RKO (cell line): ENCODE measurements around the gene CPB1.
"Not testable (repeated sequence)": the region's sequence is repeated elsewhere in the genome, so short reads cannot be mapped to it uniquely, and the experiment has no call there.

Source experiments
- DNase-seq: peaks from one replicate; pipeline ENCODE4 v3.0.0-alpha.2; 2016; ENCODE audit warnings: low spot score

CPB1 gene

DNA sequence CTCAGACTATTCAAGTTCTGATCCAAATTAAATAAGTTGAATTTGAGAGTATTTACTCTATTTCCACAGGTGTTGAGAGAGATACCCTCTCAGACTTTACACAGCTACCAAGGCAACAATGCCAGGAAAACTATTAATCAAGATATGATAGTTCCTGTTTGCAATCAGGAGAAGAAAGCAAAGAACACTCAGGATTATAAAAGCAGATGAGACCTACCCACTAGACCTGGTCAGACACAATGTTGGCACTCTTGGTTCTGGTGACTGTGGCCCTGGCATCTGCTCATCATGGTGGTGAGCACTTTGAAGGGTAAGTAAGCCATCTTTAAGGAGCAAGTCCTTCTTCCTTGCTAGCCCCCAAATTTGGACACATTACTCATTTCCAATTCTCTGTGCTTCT lies at the start of gene CPB1:
Gene CPB1, plus strand, starts transcription at position 227 of the 400 bp plus-strand sequence. Its CDS starts 13 bp downstream, at position 240.
- no peak for DNase-seq

DNA sequence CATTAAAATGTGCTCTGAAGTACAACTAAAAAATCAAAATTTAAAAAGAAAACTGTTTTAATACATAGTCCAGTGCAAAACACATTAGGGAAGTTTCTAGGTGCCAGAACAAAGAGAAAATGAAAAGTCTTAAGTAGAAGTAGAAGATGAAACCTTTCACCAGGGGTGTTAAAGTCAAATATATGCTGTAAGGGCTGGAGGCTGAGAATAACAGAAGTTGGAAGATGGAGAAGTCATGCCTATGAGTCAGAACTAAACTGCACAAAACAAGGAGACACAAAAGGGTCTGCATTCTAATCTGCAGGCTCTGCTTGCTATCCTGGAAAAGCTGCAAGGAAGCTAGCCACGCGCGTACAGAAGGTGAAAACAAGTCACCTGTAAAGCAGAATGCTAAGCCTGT lies 48.7 kb upstream of the CPB1 start:
- DNase-seq, result no peak

DNA sequence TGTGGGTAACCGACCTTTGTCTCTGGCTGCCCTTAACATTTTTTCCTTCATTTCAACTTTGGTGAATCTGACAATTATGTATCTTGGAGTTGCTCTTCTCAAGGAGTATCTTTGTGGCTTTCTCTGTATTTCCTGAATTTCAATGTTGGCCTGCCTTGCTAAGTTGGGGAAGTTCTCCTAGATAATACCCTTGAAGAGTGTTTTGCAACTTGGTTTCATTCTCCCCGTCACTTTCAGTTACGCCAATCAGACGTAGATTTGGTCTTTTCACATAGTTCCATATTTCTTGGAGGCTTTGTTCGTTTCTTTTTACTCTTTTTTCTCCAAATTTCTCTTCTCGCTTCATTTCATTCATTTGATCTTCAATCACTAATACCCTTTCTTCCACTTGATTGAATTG lies 42.6 kb upstream of the CPB1 start:
- DNase-seq, result not testable (repeated sequence)

DNA sequence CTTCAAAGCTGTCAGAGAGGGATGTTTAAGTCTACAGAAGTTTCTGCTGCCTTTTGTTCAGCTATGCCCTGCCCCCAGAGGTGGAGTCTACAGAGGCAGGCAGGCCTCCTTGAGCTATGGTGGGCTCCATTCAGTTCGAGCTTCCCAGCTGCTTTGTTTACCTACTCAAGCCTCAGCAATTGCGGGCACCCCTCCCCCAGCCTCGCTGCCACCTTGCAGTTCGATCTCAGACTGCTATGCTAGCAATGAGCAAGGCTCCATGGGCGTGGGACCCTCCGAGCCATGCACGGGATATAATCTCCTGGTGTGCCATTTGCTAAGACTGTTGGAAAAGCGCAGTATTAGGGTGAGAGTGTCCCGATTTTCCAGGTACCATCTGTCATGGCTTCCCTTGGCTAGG lies 41.5 kb upstream of the CPB1 start:
- not testable (repeated sequence) for DNase-seq

DNA sequence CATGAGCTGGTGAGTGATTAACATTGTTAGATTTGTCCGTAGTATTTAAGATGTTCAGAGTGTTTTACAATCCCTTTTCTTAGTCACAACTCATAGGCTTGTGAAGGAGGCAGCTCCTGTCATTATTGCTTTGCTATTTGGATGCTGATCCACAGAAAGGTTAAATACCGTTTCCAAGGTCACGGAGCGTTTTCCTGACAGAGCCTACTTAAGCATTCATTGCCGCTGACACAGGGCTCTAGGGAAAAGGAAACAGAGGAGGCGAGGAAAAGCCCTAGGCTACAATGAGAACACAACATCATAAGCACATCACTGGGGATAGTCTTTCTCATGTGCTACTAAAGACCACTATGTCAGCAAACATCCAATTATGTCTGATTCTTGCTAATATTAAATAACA lies 38.5 kb upstream of the CPB1 start:
- no peak for DNase-seq

DNA sequence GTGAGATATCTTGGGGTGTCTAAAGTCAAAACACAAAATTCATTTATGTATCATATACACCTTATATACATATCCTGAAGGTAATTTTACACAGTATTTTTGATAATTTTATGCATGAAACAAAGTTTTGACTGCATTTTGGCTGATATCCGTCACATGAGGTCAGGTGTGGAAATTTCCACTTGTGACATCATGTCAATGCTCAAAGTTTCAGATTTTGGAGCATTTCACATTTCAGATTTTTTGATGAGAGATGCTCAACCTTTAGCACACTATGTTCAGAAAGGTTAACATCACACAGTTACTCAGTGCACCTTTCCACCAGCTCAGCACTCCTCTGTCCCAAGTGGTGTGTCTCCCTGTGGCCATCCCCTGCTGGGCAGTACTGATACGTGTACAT lies 37.7 kb upstream of the CPB1 start:
- no peak for DNase-seq

DNA sequence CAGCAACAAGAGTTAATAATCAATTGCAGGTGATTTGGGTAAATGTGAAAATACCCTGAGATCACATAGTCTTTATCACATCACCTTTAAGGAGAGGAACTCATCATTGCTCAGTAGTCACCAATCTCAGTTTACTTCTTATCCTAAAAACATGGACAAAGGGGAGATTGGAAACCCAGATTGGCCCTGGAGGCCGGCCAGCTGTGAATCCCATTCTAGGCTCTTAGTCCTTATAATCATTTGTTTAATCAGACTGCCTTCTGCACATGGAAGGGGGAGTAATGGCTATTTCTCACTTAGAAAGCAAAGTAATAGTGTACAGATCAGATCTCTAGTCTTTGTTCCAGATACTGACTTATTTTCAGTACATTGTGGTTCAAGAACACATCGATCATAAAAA lies 37.2 kb upstream of the CPB1 start:
- no peak for DNase-seq

DNA sequence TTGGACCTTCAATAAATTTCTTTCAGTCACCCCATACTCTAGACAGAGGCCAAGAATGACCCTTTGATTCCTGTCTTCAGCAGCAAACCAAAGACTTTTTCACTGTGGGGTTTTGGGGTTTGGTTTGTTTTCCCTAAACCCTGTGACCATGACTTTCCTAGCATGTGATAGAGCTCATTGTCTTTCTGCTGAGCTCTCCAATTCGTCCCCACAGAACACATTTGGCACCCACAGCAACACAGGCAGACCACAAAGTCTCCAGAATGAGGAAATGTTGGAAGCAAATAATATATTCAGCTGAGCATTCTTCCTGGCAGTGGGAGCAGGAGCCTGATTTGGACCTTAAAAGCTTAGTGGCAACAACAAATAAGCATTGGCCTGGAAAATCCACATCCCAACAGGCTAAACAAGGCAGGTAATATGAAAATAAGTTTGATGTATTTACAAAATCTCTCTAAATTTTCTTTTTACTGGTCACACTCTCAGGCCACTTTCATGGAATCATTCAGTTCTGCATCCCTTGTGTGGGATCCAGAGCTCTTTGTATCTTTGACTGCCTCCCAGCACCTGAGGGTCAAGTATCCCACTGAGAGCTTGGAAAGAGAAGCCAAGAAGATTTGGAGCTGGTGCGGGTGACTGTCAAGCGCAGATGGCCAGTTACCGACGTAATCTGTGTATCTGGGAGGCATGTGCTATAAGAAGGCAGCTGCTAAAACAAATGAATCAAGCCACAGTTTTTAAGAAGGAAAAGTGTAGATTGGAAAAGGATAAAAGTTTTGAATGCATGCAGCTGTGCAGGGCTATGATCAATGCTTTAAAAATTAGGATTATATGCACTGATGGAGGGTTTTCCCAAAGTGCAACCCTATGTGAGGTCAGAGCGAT lies 36.5 kb upstream of the CPB1 start:
- DNase-seq, result no peak

DNA sequence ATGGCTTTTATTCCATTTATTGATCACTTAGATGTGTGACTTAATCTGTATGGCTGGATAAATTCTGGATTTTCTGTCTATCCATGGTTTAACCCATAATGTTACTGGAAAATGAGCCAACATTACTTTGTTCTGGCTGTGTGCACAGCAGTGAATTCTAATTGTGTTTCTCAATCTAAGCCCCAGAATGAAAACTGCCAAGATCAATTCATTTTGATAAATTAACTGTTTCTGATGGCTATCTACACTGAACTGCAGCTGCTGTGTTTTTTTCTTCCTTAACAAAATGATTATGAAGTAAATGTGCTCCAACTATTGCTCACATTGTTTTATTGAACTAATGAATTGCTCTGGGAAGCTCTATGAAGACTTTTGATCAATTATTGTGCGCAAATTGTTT lies 35.7 kb upstream of the CPB1 start:
- no peak for DNase-seq

DNA sequence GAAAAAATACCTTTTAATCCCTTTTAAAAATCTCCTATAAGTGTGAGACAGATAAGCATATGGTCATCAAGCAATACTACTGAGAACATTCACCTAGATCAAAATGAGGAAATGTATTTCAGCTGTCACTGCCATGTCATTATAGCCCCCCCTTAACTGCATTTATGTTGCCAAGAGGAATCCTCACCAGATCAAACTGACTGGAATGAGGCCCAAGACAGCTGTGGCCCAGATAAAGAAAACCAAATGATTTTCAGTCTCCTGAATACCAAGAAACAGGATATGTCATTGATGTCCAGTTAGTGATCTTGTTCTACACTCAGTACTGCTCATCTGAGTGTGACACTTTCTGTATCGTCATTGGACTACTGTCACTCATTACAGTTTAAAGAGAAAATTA lies 35.1 kb upstream of the CPB1 start:
- no peak for DNase-seq

DNA sequence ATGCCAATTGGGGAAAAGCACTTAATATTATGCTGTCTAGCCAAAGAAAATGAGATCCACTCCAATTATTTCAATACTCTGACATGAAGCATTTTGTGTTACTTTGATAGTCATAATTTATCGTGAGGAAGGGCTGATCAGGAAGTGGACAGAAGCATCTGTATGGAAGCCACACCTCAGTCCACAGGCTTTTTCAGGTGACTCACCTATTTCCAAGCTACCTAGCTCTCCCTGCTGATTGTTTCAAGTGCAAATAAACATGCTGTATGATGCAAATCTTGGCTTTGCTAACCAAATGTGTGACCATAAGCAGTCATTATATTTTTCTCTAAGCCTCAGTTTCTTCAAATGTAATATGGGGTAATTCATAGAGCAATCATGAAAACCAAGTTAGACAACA lies 30.8 kb upstream of the CPB1 start:
- no peak for DNase-seq

DNA sequence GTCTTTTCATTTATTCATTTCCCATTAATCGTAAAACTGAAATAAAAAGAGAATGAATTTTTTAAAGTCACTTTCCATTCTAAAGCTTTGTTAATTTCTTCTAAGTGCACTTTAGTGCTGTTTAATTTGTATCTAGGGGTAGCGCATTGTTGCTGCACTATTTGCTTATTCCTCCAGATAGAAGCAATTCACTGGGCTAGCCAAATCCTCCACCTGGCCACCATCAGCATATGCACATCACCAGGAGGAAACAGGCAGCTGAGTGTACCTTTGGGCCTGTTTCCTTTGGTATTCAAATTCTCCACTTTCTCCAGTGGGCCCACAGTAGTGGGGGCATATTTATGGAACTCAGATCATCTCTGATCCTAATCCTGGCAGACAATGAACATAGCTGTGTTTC lies 29.8 kb upstream of the CPB1 start:
- DNase-seq, result no peak

DNA sequence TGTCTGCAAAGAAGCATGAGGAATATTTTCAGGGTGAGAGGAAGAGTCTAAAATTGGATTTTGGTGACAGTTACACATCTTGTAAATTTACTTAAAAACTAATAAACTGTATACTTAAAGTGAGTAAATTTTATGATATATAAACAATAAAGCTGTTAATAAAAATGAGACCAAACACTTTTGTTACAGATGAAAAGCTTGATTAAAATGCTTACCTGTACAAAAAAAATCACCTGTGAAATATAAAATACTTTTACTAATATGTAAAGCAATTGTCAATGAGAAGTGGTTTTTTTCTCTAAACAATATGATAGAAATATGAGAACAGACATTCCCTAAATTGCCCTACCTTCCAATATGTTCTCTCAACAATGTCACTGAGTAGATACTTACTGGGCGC lies 27.2 kb upstream of the CPB1 start:
- no peak for DNase-seq

DNA sequence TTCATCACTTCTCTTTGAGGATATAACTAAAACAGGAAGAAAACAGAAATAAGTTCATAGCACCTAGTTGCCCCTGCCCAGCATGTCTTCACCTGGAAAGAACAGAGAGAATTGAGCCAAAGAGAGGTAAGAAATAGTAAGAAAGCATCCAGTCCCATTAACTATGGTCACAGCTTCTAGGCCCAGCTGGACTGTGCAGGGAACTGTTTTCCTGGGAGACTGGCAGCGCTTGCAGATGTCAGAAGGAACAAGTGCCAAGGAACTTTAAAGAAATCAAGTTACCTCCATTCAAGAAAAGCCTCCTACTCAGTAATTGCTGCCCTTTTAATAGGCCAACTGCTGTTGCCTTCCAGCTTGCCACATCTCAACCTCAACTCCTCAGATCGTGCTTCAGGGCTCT lies 17.8 kb upstream of the CPB1 start:
- no peak for DNase-seq

DNA sequence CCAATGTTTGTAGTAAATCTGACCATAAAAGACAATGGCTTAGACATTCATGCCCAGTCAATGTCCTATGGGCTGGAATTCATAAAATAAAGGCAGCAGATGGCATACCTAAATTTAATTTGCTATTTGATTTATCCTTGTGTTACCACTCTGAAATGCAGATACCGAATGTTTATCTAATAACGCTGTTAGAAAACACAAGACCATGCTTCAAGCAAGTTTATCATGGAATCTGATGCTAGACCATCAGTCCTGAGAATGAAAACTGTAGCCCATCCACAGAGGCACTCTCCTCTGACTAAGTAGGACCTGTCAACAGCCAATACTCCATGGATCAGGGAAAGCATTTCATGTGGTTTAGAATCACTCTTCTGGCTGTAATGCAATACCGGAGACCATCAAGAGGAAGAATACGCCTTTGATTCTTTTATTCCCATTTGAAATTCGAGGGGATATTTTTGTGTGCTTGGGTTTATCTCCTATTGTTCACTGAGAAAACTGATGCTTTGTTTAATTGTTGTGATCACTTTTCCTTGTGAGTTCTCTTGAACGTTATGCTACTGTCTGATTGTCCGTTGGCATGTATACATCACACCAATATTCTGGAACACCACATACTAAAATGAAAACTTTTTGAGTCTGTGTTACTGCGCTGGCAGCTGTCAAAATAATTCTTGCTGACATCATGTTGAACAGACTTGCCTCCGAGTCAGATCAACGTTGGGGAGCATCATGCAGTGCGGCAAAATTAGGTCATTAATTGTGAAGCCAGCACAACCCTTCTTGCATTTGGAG lies 12.1 kb upstream of the CPB1 start:
- DNase-seq, result no peak

DNA sequence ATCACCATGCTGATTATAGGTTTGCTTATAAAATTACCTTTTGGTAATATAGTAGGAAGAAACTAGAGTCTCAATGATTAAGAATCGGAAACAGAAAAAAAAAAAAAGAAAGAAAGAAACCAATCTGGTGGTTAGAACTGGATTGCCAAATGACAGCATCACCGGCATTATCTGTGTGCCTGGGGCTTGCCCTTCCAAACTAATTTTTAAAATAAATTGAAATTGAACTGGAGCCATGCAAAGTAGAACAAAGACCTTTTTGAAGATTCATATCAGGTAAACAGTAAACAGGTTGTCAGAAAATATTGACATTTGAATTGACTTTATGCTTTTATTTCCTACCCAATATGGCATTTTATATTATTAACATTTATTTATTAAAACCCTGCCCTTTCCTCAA lies 11.2 kb upstream of the CPB1 start:
- no peak for DNase-seq

DNA sequence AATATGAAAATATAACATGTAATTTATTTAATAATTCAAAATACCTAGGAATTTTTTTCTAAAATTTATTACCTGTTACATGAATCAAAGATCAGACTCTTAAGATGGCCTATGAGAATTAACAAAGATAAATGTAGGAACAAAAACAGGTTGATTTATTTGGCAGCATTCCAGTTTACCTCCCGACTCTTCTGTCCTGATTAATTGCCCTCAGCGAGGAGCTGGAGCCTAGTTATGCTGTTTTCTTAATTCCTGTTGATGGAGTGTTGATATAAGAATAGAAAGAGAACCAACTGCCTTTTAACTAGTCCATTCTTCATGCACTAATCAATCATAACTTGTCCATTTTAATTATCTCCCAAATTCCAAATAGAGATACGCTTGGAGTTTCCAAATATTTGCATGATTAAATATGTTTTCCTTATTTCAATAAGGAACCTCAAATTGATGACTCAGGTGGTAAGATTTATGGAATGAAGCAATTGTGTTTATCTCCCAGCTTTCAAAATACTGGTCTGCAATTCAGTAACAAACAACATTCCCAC lies 10.6 kb upstream of the CPB1 start:
- DNase-seq, result no peak

DNA sequence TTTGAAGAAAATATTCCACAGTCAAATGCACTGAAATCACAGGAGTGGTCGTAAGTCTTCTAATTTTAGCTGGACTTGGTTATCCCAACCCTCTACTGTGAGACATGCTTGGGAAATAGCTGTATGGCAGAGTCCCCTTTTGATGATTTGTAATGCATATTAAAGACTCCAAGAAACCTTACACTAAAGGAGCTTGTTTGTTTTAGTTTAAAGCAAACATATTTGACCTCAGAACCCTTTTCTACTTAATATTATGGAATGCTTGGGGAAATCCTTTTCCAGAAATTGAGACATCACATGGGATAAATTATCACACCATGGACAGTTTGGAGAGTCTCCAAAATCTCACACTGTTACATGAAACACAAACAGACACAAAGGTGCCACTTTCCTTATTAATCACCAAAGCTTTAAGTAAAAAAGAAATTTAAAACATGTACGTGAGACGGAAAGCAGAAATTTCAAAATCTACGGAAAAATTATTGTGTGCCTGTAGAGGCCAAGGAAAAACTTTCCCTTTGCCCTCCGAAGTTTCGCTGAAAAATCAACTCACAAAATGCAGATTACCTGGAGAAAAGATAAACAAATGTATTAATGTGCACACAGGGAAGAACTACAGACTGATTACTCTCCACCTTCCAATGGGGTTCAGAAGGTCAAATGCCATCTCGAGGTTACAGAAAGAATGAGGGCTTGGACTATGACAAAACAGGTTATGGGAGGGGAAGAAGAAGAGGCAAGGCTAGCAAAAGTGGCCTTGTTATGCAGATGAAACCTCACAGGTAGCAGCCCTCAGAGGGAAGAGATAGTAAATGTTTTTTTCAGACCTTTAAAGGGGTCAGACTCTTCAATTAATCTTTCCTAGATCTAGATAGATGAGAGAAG lies 7.0 kb upstream of the CPB1 start:
- DNase-seq, result no peak

DNA sequence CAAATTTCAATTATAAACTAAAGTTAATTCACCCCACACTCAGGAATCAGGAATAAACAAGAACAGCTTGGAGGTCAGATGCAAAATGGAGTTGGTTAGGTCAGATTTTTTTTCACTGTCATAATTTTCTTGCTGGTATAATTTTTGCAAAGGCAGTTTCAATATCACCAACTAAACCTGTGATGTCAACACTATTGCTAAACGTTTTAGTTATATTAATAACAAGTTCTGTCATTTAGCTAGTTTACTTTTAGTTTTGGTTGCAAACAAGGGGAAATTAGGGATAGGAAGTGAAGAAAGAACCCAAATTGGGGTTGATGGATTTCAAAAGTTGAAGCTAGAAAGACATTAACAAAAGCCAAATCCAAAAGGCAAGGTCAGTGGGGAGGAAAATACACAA lies 4.6 kb upstream of the CPB1 start:
- DNase-seq, result no peak

DNA sequence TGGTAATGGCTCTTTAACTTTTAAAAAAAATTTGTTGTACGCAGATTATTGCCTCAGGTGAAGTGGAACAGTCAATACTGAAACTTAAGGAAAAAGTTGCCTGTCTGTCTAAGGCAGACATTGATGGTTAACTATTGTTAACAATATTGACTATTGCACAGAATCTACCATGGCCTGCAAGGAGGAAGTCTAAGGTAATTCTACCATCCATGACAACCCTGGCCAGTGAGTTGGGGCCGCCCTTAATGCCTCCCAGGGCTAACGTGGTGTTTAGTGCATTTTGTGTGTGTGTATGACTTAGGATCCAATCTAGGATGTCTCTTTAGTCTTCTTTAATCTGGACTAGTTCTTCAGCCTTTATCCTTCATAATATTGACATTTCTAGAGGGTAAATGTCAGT lies 2.1 kb upstream of the CPB1 start:
- DNase-seq, result no peak

DNA sequence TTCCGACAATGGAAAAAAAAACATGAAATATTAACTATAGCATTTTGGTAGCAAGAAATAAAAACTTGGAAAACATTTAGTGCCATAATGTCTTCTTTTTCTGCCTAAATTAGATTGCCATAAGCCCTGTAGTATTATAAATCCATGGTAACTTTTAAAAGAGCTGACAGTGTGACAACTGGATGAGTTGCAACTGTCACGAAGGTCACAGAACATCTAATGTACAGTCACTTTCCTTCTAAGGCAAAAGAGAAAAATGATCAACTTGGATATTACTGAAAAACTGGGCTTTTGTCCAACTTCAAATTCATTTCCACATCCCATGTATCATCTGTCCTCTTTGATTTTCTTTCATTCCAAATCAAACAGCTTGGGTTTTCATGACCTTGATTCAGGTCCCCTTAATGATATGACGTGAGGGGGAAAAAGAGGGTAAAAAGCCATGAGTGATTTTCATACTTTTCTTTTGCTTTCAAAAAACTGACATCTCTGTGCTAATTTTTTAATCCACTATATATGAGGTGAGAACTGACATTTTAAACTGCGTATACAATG lies 602 bp downstream of the CPB1 start:
- no peak for DNase-seq

DNA sequence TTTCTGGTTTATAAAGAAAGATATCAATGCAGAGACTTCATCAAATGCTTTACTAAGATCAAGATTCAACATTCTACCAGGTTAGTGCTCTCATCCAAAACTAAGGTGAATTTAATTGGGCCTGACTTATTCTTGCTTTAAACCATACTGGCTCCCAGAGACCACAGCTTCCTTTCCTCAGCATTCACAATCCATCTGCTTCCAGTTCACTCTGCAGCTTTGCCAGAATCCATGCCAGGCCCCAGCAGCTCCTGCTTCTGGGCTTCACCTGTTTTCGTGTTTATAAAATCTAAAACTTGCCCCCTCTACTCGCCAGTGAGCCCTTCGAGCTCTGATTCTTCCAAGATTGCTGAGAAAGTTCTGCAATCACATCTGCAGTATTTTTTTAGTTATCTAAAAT lies 2.3 kb downstream of the CPB1 start:
- no peak for DNase-seq
